CD14-positive monocyte (primary cell): ENCODE data around the gene PAPPA2. TPM values are rescaled to one million over a fixed set of nuclear protein-coding genes. Genes with fewer than 3 reads are reported as not detected.

Experiments
- DNase-seq, 3 donors: peaks; one replicate each; pipeline ENCODE4 v3.0.0-alpha.2; 2011 to 2022
- H2AFZ ChIP-seq: 2 replicates; pipeline ENCODE4 v1.6.0; 2012; ENCODE audit warnings: mild to moderate bottlenecking, low read depth, low read length, inconsistent platforms; ENCODE audit not compliant: insufficient read depth, poor library complexity, severe bottlenecking
- H3K27ac ChIP-seq, 2 donors: 1 replicate in 1 of 2; 2 replicates in 1 of 2; pipeline ENCODE4 v1.5.1; 2012 to 2013; ENCODE audit warnings: low read length in 2 of 2, control low read depth in 1 of 2, inconsistent platforms in 1 of 2, low read depth in 1 of 2, mild to moderate bottlenecking in 1 of 2
- H3K27me3 ChIP-seq, 2 donors: one replicate each; pipeline versions ENCODE4 v1.6.0 to v1.6.1; 2011 to 2013; ENCODE audit warnings: low read length in 2 of 2; ENCODE audit not compliant: control insufficient read depth in 2 of 2, insufficient read depth in 2 of 2
- H3K36me3 ChIP-seq, 2 donors: replicated peaks in 1 of 2; 1 replicate in 1 of 2; 2 replicates in 1 of 2; pipeline versions ENCODE4 v1.5.1 to v1.6.1; 2012 to 2013; ENCODE audit warnings: low read length in 2 of 2, control low read depth in 1 of 2, inconsistent platforms in 1 of 2, mild to moderate bottlenecking in 1 of 2; ENCODE audit not compliant: insufficient read depth in 2 of 2, control insufficient read depth in 1 of 2
- H3K4me1 ChIP-seq, 2 donors: 1 replicate in 1 of 2; 2 replicates in 1 of 2; pipeline versions ENCODE4 v1.5.1 to v1.6.1; 2012 to 2013; ENCODE audit warnings: low read length in 2 of 2, control low read depth in 1 of 2, inconsistent platforms in 1 of 2, mild to moderate bottlenecking in 1 of 2, moderate library complexity in 1 of 2; ENCODE audit not compliant: insufficient read depth in 2 of 2, control insufficient read depth in 1 of 2
- H3K4me2 ChIP-seq: replicated peaks from 2 replicates; pipeline ENCODE3; 2012; ENCODE audit warnings: low read length, moderate library complexity, mild to moderate bottlenecking; ENCODE audit not compliant: poor library complexity, severe bottlenecking; ENCODE audit errors: extremely low read depth
- H3K4me3 ChIP-seq, 3 experiments: fragments of 200-600 bp in 1 of 3; sonication (generic) in 1 of 3; replicated peaks in 1 of 3; 1 replicate in 2 of 3; 2 replicates in 1 of 3; pipeline ENCODE4 v1.5.1; 2011 to 2013; ENCODE audit warnings: low read length in 3 of 3, mild to moderate bottlenecking in 3 of 3, control low read depth in 2 of 3, low read depth in 2 of 3, inconsistent platforms in 1 of 3, moderate library complexity in 1 of 3
- H3K79me2 ChIP-seq: 2 replicates; pipeline ENCODE4 v1.6.0; 2012; ENCODE audit warnings: mild to moderate bottlenecking, control low read depth, inconsistent platforms, low read length, moderate library complexity; ENCODE audit not compliant: insufficient read depth
- H3K9ac ChIP-seq: 2 replicates; pipeline ENCODE4 v1.6.0; 2017; ENCODE audit warnings: low read length, mild to moderate bottlenecking; ENCODE audit not compliant: insufficient read depth, poor library complexity, severe bottlenecking
- H3K9me3 ChIP-seq, 2 donors: replicated peaks in 1 of 2; 1 replicate in 1 of 2; 2 replicates in 1 of 2; pipeline versions ENCODE4 v1.5.1 to v1.6.1; 2012 to 2013; ENCODE audit warnings: low read length in 2 of 2, control low read depth in 1 of 2; ENCODE audit not compliant: control insufficient read depth in 1 of 2, insufficient read depth in 1 of 2
- H4K20me1 ChIP-seq: 2 replicates; pipeline ENCODE4 v1.6.0; 2012; ENCODE audit warnings: mild to moderate bottlenecking, low read length, control low read depth, moderate library complexity; ENCODE audit not compliant: insufficient read depth
- H3K27ac Mint-ChIP-seq, 7 donors: one replicate each; pipeline ENCODE4 v1.8.0; 2020; ENCODE audit warnings: mild to moderate bottlenecking in 7 of 7, mixed read lengths in 7 of 7, moderate library complexity in 6 of 7, inconsistent platforms in 2 of 7
- H3K27me3 Mint-ChIP-seq, 3 donors: one replicate each; pipeline ENCODE4 v1.8.0; 2021 to 2022; ENCODE audit warnings: low read depth in 3 of 3, mild to moderate bottlenecking in 3 of 3, mixed read lengths in 3 of 3, moderate library complexity in 3 of 3, inconsistent platforms in 1 of 3
- H3K36me3 Mint-ChIP-seq, 2 donors: one replicate each; pipeline ENCODE4 v1.8.0; 2020; ENCODE audit warnings: mixed read lengths in 2 of 2, inconsistent platforms in 1 of 2, mild to moderate bottlenecking in 1 of 2
- H3K4me1 Mint-ChIP-seq: one replicate; pipeline ENCODE4 v1.8.0; 2020; ENCODE audit warnings: mild to moderate bottlenecking, mixed read lengths
- H3K4me3 Mint-ChIP-seq, 2 donors: one replicate each; pipeline ENCODE4 v1.8.0; 2020; ENCODE audit warnings: mild to moderate bottlenecking in 2 of 2, mixed read lengths in 2 of 2, moderate library complexity in 1 of 2
- H3K9me3 Mint-ChIP-seq, 7 donors: one replicate each; pipeline ENCODE4 v1.8.0; 2020 to 2022; ENCODE audit warnings: mixed read lengths in 7 of 7, mild to moderate bottlenecking in 6 of 7, moderate library complexity in 6 of 7, inconsistent platforms in 2 of 7
- CTCF ChIP-seq: fragments of 200-600 bp; IDR thresholded peaks from one replicate; pipeline ENCODE4 v1.8.0; 2022; ENCODE audit warnings: antibody characterized with exemption, mild to moderate bottlenecking
- WGBS: methylation state at CpG from one replicate; pipeline ENCODE4 v1.1.5; 2013; ENCODE audit warnings: missing lambda C conversion rate; ENCODE audit not compliant: insufficient coverage; 5-methylcytosine and 5-hydroxymethylcytosine counted together
- intact Hi-C, 2 donors: fragments of 100-400 bp; cut with micrococcal nuclease; formaldehyde crosslinking; loops; one replicate each; pipeline versions ENCODE4 v1.15.0 to v1.15.1; 2023
- polyA plus RNA-seq, 3 donors: library from polyadenylated mRNA; depleted of rRNA in 1 of 3; unstranded in 2 of 3; stranded (reverse) in 1 of 3; fragments of 300-500 nt in 2 of 3; fragments of >200 nt in 1 of 3; fragmentation: Illumina TruSeq in 2 of 3; gene quantifications; 1 replicate in 2 of 3; 2 replicates in 1 of 3; pipeline ENCODE4 v1.2.3, GENCODE V29; 2012 to 2021

PAPPA2 gene
- polyA plus RNA-seq, 3 donors, result not detected

GRCh38 chr1:176858433-176858916, 395.5 kb downstream of the PAPPA2 start:
- H3K9ac ChIP-seq, result no peak overlapping the region
- no peak overlapping the region for H2AFZ ChIP-seq
- H3K36me3 Mint-ChIP-seq, result no peaks in the 10 kb centered on the region
- H3K36me3 ChIP-seq, result no peaks in the 10 kb centered on the region
- peaks cover 0 to 2% (median 0%) of the 10 kb centered on the region in 7 donors for H3K9me3 Mint-ChIP-seq
- TF ChIP-seq CTCF, result no peak
- H3K4me3 Mint-ChIP-seq, result no peak overlapping the region
- H3K27me3 ChIP-seq, result no peaks in the 10 kb centered on the region
- H4K20me1 ChIP-seq, result no peaks in the 10 kb centered on the region
- no peaks in the 10 kb centered on the region for H3K4me1 Mint-ChIP-seq
- intact Hi-C loops, result no loop called here
- no peak overlapping the region for H3K4me3 ChIP-seq
- no peaks in the 10 kb centered on the region for H3K9me3 ChIP-seq
- no peak overlapping the region for H3K27ac ChIP-seq
- no peak overlapping the region for H3K27ac Mint-ChIP-seq
- no peak for DNase-seq
- WGBS, result 100% methylated on average over 1 of the region's 4 CpGs
- H3K79me2 ChIP-seq, result no peaks in the 10 kb centered on the region
- peaks cover 0 to 3% (median 0%) of the 10 kb centered on the region in 3 donors for H3K27me3 Mint-ChIP-seq
- H3K4me1 ChIP-seq, result no peaks in the 10 kb centered on the region
- no peak overlapping the region for H3K4me2 ChIP-seq

- no peak for TF ChIP-seq CTCF
- Mint-ChIP-seq H3K27me3 (peaks cover 0 to 2% (median 0%) of the 10 kb centered on the region in 3 donors), H3K36me3 (no peaks in the 10 kb centered on the region), H3K27ac (no peak overlapping the region), H3K9me3 (peaks cover 0 to 2% (median 0%) of the 10 kb centered on the region in 7 donors), H3K4me1 (no peaks in the 10 kb centered on the region), H3K4me3 (no peak overlapping the region)
- H3K36me3 ChIP-seq, result no peaks in the 10 kb centered on the region
- no peak overlapping the region for H2AFZ ChIP-seq
- no peak overlapping the region for H3K27ac ChIP-seq
- H3K27me3 ChIP-seq, result no peaks in the 10 kb centered on the region
- no CpG with 5 or more reads among the region's 4 CpGs for WGBS
- H3K4me3 ChIP-seq, result no peak overlapping the region
- no peaks in the 10 kb centered on the region for H4K20me1 ChIP-seq
- no peak for DNase-seq
- no peaks in the 10 kb centered on the region for H3K79me2 ChIP-seq
- intact Hi-C loops, result no loop called here
- H3K9me3 ChIP-seq, result no peaks in the 10 kb centered on the region
- H3K4me1 ChIP-seq, result no peaks in the 10 kb centered on the region
- H3K9ac ChIP-seq, result no peak overlapping the region
- H3K4me2 ChIP-seq, result no peak overlapping the region
Observed at GRCh38 chr1:176863613-176864012, 400.6 kb downstream of the PAPPA2 start.
